ENCODE results near the gene IRX4.

- no peak for TF ChIP-seq CTCF (IDR thresholded peaks at IDR 0.05 in 4 of 5, conservative IDR thresholded peaks at IDR 0.05 in 1 of 5)
- no peak for TF ChIP-seq POLR2A (IDR thresholded peaks at IDR 0.05)
Observed at GRCh38 chr5:1899201-1899600, 16.5 kb upstream of the IRX4 start.

Measured in gastrocnemius medialis (tissue), 4 donors.